A673 (cell line): ENCODE data around the gene FHL1.

Source experiments
- EZH2 ChIP-seq: fragments of 200-600 bp; sonication (generic); IDR thresholded peaks from 2 replicates; pipeline ENCODE4 v1.6.1; 2017; ENCODE audit warnings: borderline replicate concordance, low read depth, mild to moderate bottlenecking, mixed read lengths, antibody characterized with exemption, low read length; ENCODE audit not compliant: poor library complexity, severe bottlenecking
- TF ChIP-seq, protein P1 (sequence below): fragments of 300-800, 200-600 bp; sonication (generic); conservative IDR thresholded peaks from 2 replicates; pipeline ENCODE4 v1.5.1; 2017; ENCODE audit warnings: low read depth, mild to moderate bottlenecking, antibody characterized with exemption, low read length, moderate library complexity, mixed read lengths

DNA sequence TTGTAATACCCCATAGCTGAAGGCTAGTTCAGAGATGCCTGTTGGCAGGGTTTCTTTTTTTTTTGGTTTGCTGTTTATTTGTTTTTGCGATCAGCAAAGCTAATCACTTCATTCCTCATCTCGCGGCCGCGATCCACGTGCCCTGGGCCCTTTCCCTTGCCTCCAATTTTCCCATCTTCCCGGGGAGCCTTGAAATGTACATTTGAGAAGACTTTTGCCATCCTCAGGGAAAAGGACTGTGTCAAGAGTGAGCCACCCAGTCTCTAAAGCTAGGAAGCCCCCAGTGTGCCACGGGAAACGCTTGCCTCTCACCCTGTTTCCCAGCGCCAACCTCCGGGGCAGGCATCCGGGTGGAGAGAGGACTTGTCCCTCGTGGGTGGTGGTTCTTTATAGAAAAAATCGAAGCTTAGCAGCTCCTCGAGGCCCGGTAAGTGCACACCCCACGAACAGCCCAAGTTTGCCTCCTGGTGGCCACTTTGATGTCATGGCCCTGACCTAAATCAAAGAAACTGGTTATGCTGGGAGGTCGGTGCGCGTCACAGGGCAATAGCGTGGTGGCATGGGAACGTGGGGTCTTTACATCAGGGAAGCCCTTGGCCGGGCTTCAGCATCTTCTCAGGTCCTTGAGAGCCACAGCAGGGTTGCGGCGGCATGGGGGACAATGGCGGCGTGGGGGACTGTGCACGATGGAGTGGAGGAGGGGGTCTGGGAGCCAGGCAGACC lies 61.8 kb downstream of the FHL1 start:
- TF ChIP-seq, protein P1, sequence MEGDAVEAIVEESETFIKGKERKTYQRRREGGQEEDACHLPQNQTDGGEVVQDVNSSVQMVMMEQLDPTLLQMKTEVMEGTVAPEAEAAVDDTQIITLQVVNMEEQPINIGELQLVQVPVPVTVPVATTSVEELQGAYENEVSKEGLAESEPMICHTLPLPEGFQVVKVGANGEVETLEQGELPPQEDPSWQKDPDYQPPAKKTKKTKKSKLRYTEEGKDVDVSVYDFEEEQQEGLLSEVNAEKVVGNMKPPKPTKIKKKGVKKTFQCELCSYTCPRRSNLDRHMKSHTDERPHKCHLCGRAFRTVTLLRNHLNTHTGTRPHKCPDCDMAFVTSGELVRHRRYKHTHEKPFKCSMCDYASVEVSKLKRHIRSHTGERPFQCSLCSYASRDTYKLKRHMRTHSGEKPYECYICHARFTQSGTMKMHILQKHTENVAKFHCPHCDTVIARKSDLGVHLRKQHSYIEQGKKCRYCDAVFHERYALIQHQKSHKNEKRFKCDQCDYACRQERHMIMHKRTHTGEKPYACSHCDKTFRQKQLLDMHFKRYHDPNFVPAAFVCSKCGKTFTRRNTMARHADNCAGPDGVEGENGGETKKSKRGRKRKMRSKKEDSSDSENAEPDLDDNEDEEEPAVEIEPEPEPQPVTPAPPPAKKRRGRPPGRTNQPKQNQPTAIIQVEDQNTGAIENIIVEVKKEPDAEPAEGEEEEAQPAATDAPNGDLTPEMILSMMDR = peak; percentile 62
- no peak for TF ChIP-seq EZH2
